Prostate gland (tissue), 2 donors: ENCODE measurements around the gene FCER1G.

Source experiments
- CTCF ChIP-seq, 4 experiments: fragments of 200-600 bp in 2 of 4; fragments of 450-650 bp in 2 of 4; sonication (generic) in 2 of 4; IDR thresholded peaks; 1 replicate in 3 of 4; 2 replicates in 1 of 4; pipeline ENCODE4 v1.5.1; 2016 to 2019; ENCODE audit warnings: antibody characterized with exemption in 4 of 4, mild to moderate bottlenecking in 2 of 4, moderate library complexity in 2 of 4
- POLR2A ChIP-seq: fragments of 450-650 bp; IDR thresholded peaks from one replicate; pipeline ENCODE4 v1.6.1; 2016; ENCODE audit warnings: antibody characterized with exemption, mild to moderate bottlenecking

GRCh38 chr1:161223805-161224694 is 9.0 kb downstream of the FCER1G start:
- TF ChIP-seq CTCF (IDR thresholded peaks at IDR 0.05), result no peak
- no peak for TF ChIP-seq POLR2A
